Activated CD4-positive, alpha-beta memory T cell treated with anti-CD3 and anti-CD28 coated beads, Interleukin-2, amount 10 ng/mL, durations not matched to agents 7 days and 5 days (primary cell): ENCODE data around the gene ASIC4. TPM values are rescaled to one million over a fixed set of nuclear protein-coding genes. Genes with fewer than 3 reads are reported as not detected.

Experiments used
- CTCF ChIA-PET: fragments of 350-600 bp; sonication (Branson Sonifier 250); formaldehyde crosslinking; loops from one replicate; lab custom pipeline; 2021; ENCODE audit warnings: antibody characterized with exemption, inconsistent platforms; lab: Charles Lee
- POLR2A ChIA-PET: fragments of 350-600 bp; sonication (Branson Sonifier 250); formaldehyde crosslinking; loops from one replicate; lab custom pipeline; 2021; ENCODE audit warnings: antibody characterized with exemption; lab: Charles Lee
- DNase-seq: peaks from one replicate; pipeline ENCODE4 v3.0.0-alpha.2; 2020
- H3K27ac Mint-ChIP-seq: one replicate; pipeline ENCODE4 v1.8.0; 2021; ENCODE audit warnings: mild to moderate bottlenecking, mixed read lengths
- H3K27me3 Mint-ChIP-seq: one replicate; pipeline ENCODE4 v1.8.0; 2021; ENCODE audit warnings: mixed read lengths
- H3K36me3 Mint-ChIP-seq: one replicate; pipeline ENCODE4 v1.8.0; 2021; ENCODE audit warnings: low read depth, mixed read lengths
- H3K4me1 Mint-ChIP-seq: one replicate; pipeline ENCODE4 v1.8.0; 2021; ENCODE audit warnings: mixed read lengths
- H3K4me3 Mint-ChIP-seq: one replicate; pipeline ENCODE4 v1.8.0; 2021; ENCODE audit warnings: mild to moderate bottlenecking, mixed read lengths
- H3K9me3 Mint-ChIP-seq: one replicate; pipeline ENCODE4 v1.8.0; 2021; ENCODE audit warnings: mixed read lengths
- total RNA-seq, 2 experiments: library from RNA; stranded (reverse); gene quantifications; one replicate each; pipeline ENCODE4 v1.2.3, GENCODE V29; 2021

Gene ASIC4
- total RNA-seq, 2 experiments from 2014 or later: 0.13 TPM; not detected in 1

GRCh38 chr2:219502618-219503017 is 11.7 kb upstream of the ASIC4 start:
- Mint-ChIP-seq H3K4me1 (peaks cover 34% of the 10 kb centered on the region), H3K9me3 (no peaks in the 10 kb centered on the region), H3K36me3 (peaks cover 32% of the 10 kb centered on the region), H3K27ac (no peak overlapping the region), H3K27me3 (peaks cover 7% of the 10 kb centered on the region), H3K4me3 (no peak overlapping the region)
- ChIA-PET POLR2A (no interaction called here), CTCF (no interaction called here)
- DNase-seq: no peak

GRCh38 chr2:219505585-219505984 is 8.7 kb upstream of the ASIC4 start:
- ChIA-PET POLR2A (no interaction called here), CTCF (no interaction called here)
- Mint-ChIP-seq H3K36me3 (peaks cover 27% of the 10 kb centered on the region), H3K27me3 (peaks cover 12% of the 10 kb centered on the region), H3K27ac (no peak overlapping the region), H3K9me3 (no peaks in the 10 kb centered on the region), H3K4me1 (peaks cover 18% of the 10 kb centered on the region), H3K4me3 (no peak overlapping the region)
- DNase-seq: no peak

- ChIA-PET CTCF (no interaction called here), POLR2A (no interaction called here)
- peaks cover 26% of the 10 kb centered on the region for H3K36me3 Mint-ChIP-seq
- H3K4me3 Mint-ChIP-seq: no peak overlapping the region
- H3K9me3 Mint-ChIP-seq: no peaks in the 10 kb centered on the region
- no peak overlapping the region for H3K27ac Mint-ChIP-seq
- peaks cover 19% of the 10 kb centered on the region for H3K27me3 Mint-ChIP-seq
- peaks cover 14% of the 10 kb centered on the region for H3K4me1 Mint-ChIP-seq
- DNase-seq: no peak
Observed at GRCh38 chr2:219506153-219506801, 8.0 kb upstream of the ASIC4 start.

GRCh38 chr2:219506802-219507526 is 7.3 kb upstream of the ASIC4 start:
- no peak overlapping the region for H3K27ac Mint-ChIP-seq
- peaks cover 23% of the 10 kb centered on the region for H3K27me3 Mint-ChIP-seq
- H3K4me1 Mint-ChIP-seq: peaks cover 9% of the 10 kb centered on the region
- no peak overlapping the region for H3K4me3 Mint-ChIP-seq
- ChIA-PET POLR2A (no interaction called here), CTCF (interaction anchor here (3.6 to 3.9 kb wide), 3 partner anchors 7 to 22 kb away, joined by 24 to 41 read pairs (median 30); partner anchors contain the start of gene GMPPA)
- no peak for DNase-seq
- H3K36me3 Mint-ChIP-seq: peaks cover 23% of the 10 kb centered on the region
- H3K9me3 Mint-ChIP-seq: no peaks in the 10 kb centered on the region

- POLR2A ChIA-PET: interaction anchor here (1.0 kb wide), 1 partner anchor 9 kb away, joined by 3 read pairs; the partner anchor contains the start of gene GMPPA
- H3K4me1 Mint-ChIP-seq: peaks cover 9% of the 10 kb centered on the region
- CTCF ChIA-PET: interaction anchor here (1.0 to 3.9 kb wide), 4 partner anchors 8 to 21 kb away, joined by 3 to 41 read pairs (median 27); partner anchors contain the start of gene GMPPA
Observed at GRCh38 chr2:219507581-219508443, 6.5 kb upstream of the ASIC4 start.

GRCh38 chr2:219508444-219508734 is 5.9 kb upstream of the ASIC4 start:
- no peak overlapping the region for H3K27ac Mint-ChIP-seq
- POLR2A ChIA-PET: interaction anchor here (1.0 kb wide), 1 partner anchor 10 kb away, joined by 3 read pairs; the partner anchor contains the start of gene GMPPA
- peaks cover 9% of the 10 kb centered on the region for H3K4me1 Mint-ChIP-seq
- H3K27me3 Mint-ChIP-seq: peaks cover 33% of the 10 kb centered on the region
- CTCF ChIA-PET: interaction anchor here (1.0 to 3.9 kb wide), 4 partner anchors 9 to 20 kb away, joined by 3 to 41 read pairs (median 27); partner anchors contain the start of gene GMPPA
- H3K36me3 Mint-ChIP-seq: peaks cover 23% of the 10 kb centered on the region
- H3K4me3 Mint-ChIP-seq: no peak overlapping the region
- no peaks in the 10 kb centered on the region for H3K9me3 Mint-ChIP-seq
- DNase-seq: no peak

More at GRCh38 chr2:219507581-219508443, 6.5 kb upstream of the ASIC4 start:
- H3K36me3 Mint-ChIP-seq: peaks cover 23% of the 10 kb centered on the region
- peaks cover 28% of the 10 kb centered on the region for H3K27me3 Mint-ChIP-seq
- H3K27ac Mint-ChIP-seq: no peak overlapping the region
- H3K9me3 Mint-ChIP-seq: no peaks in the 10 kb centered on the region
- H3K4me3 Mint-ChIP-seq: no peak overlapping the region
- DNase-seq: no peak

GRCh38 chr2:219508971-219509779 is 5.1 kb upstream of the ASIC4 start:
- H3K4me3 Mint-ChIP-seq: no peak overlapping the region
- peaks cover 11% of the 10 kb centered on the region for H3K4me1 Mint-ChIP-seq
- no peak for DNase-seq
- peaks cover 41% of the 10 kb centered on the region for H3K27me3 Mint-ChIP-seq
- CTCF ChIA-PET: interaction anchor here (0.7 to 3.9 kb wide), 8 partner anchors 10 to 121 kb away, joined by 3 to 41 read pairs (median 6); partner anchors contain the start of genes DNPEP and GMPPA
- POLR2A ChIA-PET: interaction anchor here (1.0 to 1.5 kb wide), 4 partner anchors 9 to 19 kb away, joined by 3 to 6 read pairs (median 3); partner anchors contain the start of gene GMPPA
- H3K27ac Mint-ChIP-seq: no peak overlapping the region
- no peaks in the 10 kb centered on the region for H3K9me3 Mint-ChIP-seq
- H3K36me3 Mint-ChIP-seq: peaks cover 18% of the 10 kb centered on the region

- peaks cover 12% of the 10 kb centered on the region for H3K4me1 Mint-ChIP-seq
- peaks cover 12% of the 10 kb centered on the region for H3K36me3 Mint-ChIP-seq
- no peaks in the 10 kb centered on the region for H3K9me3 Mint-ChIP-seq
- no peak overlapping the region for H3K27ac Mint-ChIP-seq
- peak; percentile 45 for DNase-seq
- ChIA-PET POLR2A (interaction anchor here (1.0 to 1.5 kb wide), 4 partner anchors 8 to 20 kb away, joined by 3 to 6 read pairs (median 3); partner anchors contain the start of gene GMPPA), CTCF (interaction anchor here (0.7 to 3.9 kb wide), 8 partner anchors 10 to 122 kb away, joined by 3 to 41 read pairs (median 6); partner anchors contain the start of genes DNPEP and GMPPA)
- H3K27me3 Mint-ChIP-seq: peaks cover 44% of the 10 kb centered on the region
- no peak overlapping the region for H3K4me3 Mint-ChIP-seq
Observed at GRCh38 chr2:219509780-219510511, 4.3 kb upstream of the ASIC4 start.

GRCh38 chr2:219510512-219511135 is 3.7 kb upstream of the ASIC4 start:
- Mint-ChIP-seq H3K27me3 (peaks cover 50% of the 10 kb centered on the region), H3K36me3 (peaks cover 9% of the 10 kb centered on the region), H3K4me3 (no peak overlapping the region), H3K4me1 (peaks cover 12% of the 10 kb centered on the region), H3K9me3 (no peaks in the 10 kb centered on the region), H3K27ac (no peak overlapping the region)
- DNase-seq: no peak
- ChIA-PET CTCF (interaction anchor here (3.6 to 3.9 kb wide), 3 partner anchors 11 to 18 kb away, joined by 24 to 41 read pairs (median 30); partner anchors contain the start of gene GMPPA), POLR2A (interaction anchor here (1.5 kb wide), 1 partner anchor 12 kb away, joined by 6 read pairs; the partner anchor contains the start of gene GMPPA)

GRCh38 chr2:219511547-219512325 is 2.5 kb upstream of the ASIC4 start:
- DNase-seq: no peak
- Mint-ChIP-seq H3K4me3 (no peak overlapping the region), H3K36me3 (peaks cover 2% of the 10 kb centered on the region), H3K4me1 (peaks cover 12% of the 10 kb centered on the region), H3K27me3 (peaks cover 62% of the 10 kb centered on the region), H3K27ac (no peak overlapping the region), H3K9me3 (no peaks in the 10 kb centered on the region)
- ChIA-PET POLR2A (no interaction called here), CTCF (interaction anchor here (0.5 to 0.9 kb wide), 4 partner anchors 11 to 401 kb away, joined by 3 to 4 read pairs (median 3); no protein-coding TSS in a partner anchor)
